ENCODE data around the gene JARID2.

The JARID2 gene

DNA sequence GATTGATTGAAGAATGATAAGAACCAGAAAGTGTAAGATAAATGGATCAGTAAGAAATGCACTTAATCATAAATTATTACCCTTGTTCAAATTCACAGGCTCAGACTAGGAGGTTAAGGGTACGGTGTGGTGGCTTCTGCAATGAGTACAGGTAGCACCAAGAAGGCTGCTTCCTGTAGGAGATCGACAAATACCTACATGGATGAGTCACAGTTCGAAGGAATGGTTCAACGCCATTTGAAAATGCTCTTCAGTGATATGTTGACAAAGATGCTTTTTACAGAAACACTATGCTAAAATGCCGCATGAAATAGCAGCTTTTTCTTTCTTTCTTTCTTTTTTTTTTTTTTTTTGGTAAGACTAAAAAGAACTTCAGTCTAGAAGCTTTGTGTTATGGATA, 300.7 kb downstream of the JARID2 start:
- DNase-seq (ENCODE audit: low spot score) (no peak), ATAC-seq (ENCODE audit: low read depth) (no peak)
- Histone ChIP-seq H3K27ac (ENCODE audit: poor library complexity, severe bottlenecking) (no peak overlapping the region), H3K4me3 (ENCODE audit: severe bottlenecking) (no peak overlapping the region), H3K4me1 (ENCODE audit: insufficient read depth, poor library complexity, severe bottlenecking) (no peaks in the 10 kb centered on the region), H3K27me3 (ENCODE audit: insufficient read depth, poor library complexity, severe bottlenecking) (no peaks in the 10 kb centered on the region), H3K9me3 (ENCODE audit: severe bottlenecking) (no peaks in the 10 kb centered on the region), H3K36me3 (ENCODE audit: low read depth) (no peaks in the 10 kb centered on the region)
- TF ChIP-seq, protein P1, sequence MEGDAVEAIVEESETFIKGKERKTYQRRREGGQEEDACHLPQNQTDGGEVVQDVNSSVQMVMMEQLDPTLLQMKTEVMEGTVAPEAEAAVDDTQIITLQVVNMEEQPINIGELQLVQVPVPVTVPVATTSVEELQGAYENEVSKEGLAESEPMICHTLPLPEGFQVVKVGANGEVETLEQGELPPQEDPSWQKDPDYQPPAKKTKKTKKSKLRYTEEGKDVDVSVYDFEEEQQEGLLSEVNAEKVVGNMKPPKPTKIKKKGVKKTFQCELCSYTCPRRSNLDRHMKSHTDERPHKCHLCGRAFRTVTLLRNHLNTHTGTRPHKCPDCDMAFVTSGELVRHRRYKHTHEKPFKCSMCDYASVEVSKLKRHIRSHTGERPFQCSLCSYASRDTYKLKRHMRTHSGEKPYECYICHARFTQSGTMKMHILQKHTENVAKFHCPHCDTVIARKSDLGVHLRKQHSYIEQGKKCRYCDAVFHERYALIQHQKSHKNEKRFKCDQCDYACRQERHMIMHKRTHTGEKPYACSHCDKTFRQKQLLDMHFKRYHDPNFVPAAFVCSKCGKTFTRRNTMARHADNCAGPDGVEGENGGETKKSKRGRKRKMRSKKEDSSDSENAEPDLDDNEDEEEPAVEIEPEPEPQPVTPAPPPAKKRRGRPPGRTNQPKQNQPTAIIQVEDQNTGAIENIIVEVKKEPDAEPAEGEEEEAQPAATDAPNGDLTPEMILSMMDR (IDR thresholded peaks at IDR 0.05; ENCODE audit: poor library complexity, severe bottlenecking) = no peak

DNA sequence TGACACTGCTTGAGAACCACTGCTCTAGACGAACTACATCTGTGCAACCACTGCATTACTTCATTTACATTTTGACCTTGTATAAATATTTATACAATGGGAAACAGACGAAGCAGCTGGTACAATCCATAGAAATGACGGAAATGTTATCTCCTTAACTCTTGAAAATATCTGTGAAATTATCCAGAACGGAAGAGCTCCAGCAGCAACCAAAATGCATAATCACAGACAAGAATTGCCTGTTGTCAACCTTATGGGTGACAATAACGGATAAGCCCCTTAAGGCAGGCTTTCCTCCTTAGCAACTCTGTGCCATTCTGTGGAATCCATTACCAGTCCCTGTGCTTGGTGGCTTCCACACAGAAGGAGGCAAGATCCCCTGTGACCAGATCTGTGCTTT, 301.5 kb downstream of the JARID2 start:
- Histone ChIP-seq H3K36me3 (ENCODE audit: low read depth) (no peaks in the 10 kb centered on the region), H3K27ac (ENCODE audit: poor library complexity, severe bottlenecking) (no peak overlapping the region), H3K4me1 (ENCODE audit: insufficient read depth, poor library complexity, severe bottlenecking) (no peaks in the 10 kb centered on the region), H3K9me3 (ENCODE audit: severe bottlenecking) (no peaks in the 10 kb centered on the region), H3K4me3 (ENCODE audit: severe bottlenecking) (no peak overlapping the region), H3K27me3 (ENCODE audit: insufficient read depth, poor library complexity, severe bottlenecking) (no peaks in the 10 kb centered on the region)
- ATAC-seq (ENCODE audit: low read depth) (no peak), DNase-seq (ENCODE audit: low spot score) (no peak)
- TF ChIP-seq, protein P1 (IDR thresholded peaks at IDR 0.05; ENCODE audit: poor library complexity, severe bottlenecking) = no peak

DNA sequence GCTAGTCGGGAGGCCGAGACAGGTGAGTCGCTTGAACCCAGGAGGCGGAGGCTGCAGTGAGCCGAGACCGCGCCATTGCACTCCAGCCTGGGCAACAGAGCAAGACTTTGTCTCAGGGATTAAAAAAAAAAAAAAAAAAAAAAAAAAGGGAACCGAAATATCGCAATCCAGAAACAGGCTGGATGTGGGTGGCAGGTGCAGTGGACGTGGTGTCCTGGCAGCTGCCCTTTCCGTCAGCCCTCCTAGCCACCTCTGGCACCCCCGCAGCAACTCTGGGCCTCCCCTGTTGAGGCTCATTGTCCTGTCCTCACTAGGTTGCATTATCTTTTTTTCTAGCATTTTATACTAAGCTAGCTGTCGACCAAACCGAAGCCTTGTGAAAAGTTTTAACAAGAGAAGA, 303.5 kb downstream of the JARID2 start:
- TF ChIP-seq, protein P1 (IDR thresholded peaks at IDR 0.05; ENCODE audit: poor library complexity, severe bottlenecking) = no peak
- no peak overlapping the region for H3K27ac ChIP-seq (ENCODE audit: poor library complexity, severe bottlenecking)
- DNase-seq (ENCODE audit: low spot score) = no peak

DNA sequence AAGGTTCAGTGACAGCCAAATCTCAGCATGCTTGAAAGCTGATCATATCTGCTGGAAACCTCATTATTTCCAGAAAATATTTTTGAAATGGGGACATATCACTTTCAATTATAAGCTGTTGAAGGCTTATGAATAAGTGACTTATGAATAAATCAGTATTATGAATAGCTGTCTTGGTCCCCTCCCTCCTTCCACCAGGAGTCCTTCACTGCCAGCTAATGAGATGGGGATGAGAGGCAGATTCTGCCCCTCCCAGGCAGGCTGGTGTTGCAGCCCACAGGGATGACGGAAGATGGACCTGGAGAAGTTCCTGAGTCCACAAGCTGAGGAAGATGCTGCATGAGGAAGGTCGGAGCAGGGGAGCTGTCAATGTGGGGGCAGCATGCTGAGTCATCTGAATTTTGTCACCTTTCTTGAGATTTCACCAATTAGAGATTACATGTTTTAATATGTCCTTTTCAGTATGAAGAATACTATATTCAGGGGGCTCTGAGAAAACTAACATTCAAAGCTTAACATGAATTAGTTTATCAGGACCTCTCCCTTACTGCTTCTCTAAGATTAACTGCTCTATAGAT, 304.8 kb downstream of the JARID2 start:
- Histone ChIP-seq H3K4me1 (ENCODE audit: insufficient read depth, poor library complexity, severe bottlenecking) (no peaks in the 10 kb centered on the region), H3K27ac (ENCODE audit: poor library complexity, severe bottlenecking) (no peak overlapping the region)

More for the DNA sequence above, 303.5 kb downstream of the JARID2 start:
- Histone ChIP-seq H3K9me3 (ENCODE audit: severe bottlenecking) (peaks cover 2% of the 10 kb centered on the region), H3K4me1 (ENCODE audit: insufficient read depth, poor library complexity, severe bottlenecking) (no peaks in the 10 kb centered on the region), H3K4me3 (ENCODE audit: severe bottlenecking) (no peak overlapping the region), H3K27me3 (ENCODE audit: insufficient read depth, poor library complexity, severe bottlenecking) (no peaks in the 10 kb centered on the region), H3K36me3 (ENCODE audit: low read depth) (no peaks in the 10 kb centered on the region)
- no peak for ATAC-seq (ENCODE audit: low read depth)

DNA sequence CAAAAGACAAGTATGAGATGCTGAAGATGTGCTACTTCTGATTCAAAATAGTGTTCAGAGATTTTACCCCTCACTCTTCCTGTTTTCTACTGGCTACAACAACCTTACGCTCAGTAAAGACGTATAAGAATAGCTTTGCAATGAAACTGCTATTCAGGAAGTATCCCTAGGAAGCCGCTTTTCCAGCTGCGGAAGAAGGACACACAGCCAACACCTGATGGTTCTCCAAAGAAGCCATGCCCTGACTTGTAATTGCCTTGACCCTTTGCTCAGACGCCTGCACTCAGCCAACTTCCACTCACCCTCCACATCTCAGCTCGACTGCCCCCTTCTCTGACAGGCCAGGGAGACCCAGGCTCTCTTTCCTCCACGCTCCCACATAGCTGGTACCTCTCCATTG, 305.4 kb downstream of the JARID2 start:
- Histone ChIP-seq H3K36me3 (ENCODE audit: low read depth) (no peaks in the 10 kb centered on the region), H3K27me3 (ENCODE audit: insufficient read depth, poor library complexity, severe bottlenecking) (no peaks in the 10 kb centered on the region), H3K4me3 (ENCODE audit: severe bottlenecking) (no peak overlapping the region), H3K27ac (ENCODE audit: poor library complexity, severe bottlenecking) (no peak overlapping the region), H3K4me1 (ENCODE audit: insufficient read depth, poor library complexity, severe bottlenecking) (no peaks in the 10 kb centered on the region), H3K9me3 (ENCODE audit: severe bottlenecking) (peaks cover 2% of the 10 kb centered on the region)
- ATAC-seq (ENCODE audit: low read depth) (no peak), DNase-seq (ENCODE audit: low spot score) (no peak)
- TF ChIP-seq, protein P1 (IDR thresholded peaks at IDR 0.05; ENCODE audit: poor library complexity, severe bottlenecking) = no peak

More for the DNA sequence above, 304.8 kb downstream of the JARID2 start:
- Histone ChIP-seq H3K4me3 (ENCODE audit: severe bottlenecking) (no peak overlapping the region), H3K27me3 (ENCODE audit: insufficient read depth, poor library complexity, severe bottlenecking) (no peaks in the 10 kb centered on the region), H3K36me3 (ENCODE audit: low read depth) (no peaks in the 10 kb centered on the region), H3K9me3 (ENCODE audit: severe bottlenecking) (peaks cover 2% of the 10 kb centered on the region)
- TF ChIP-seq, protein P1 (IDR thresholded peaks at IDR 0.05; ENCODE audit: poor library complexity, severe bottlenecking) = no peak
- no peak for DNase-seq (ENCODE audit: low spot score)
- ATAC-seq (ENCODE audit: low read depth) = no peak
